ENCODE results near the gene SLCO1C1. TPM values are rescaled to one million over a fixed set of nuclear protein-coding genes. Genes with fewer than 3 reads are reported as not detected.

Gene SLCO1C1
- total RNA-seq, 1 experiment from 2014 or later = 1.5 TPM

DNA sequence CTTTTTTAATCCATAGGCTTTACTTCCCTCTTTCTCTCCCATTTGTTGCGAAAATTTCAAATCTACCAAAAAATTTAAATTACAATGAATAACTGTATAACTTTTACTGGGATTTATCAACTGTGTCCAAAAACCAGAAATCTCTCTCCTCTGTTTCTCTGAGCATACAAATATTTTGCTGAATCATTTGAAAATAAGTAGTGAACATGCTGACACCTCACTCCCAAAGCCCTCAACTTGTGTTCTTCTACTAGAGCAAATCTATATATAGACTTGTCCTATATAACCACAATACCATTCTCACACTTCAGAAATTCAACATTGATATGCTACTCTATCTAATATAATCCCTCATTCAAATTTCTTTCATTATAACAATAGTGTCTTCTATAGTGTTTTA lies 53.1 kb downstream of the SLCO1C1 start:
- Histone ChIP-seq H3K27me3 (replicated peaks; ENCODE audit: insufficient read depth, low read depth, low read length, poor library complexity) (no peaks in the 10 kb centered on the region), H3K4me1 (ENCODE audit: insufficient read depth, low read length, poor library complexity, severe bottlenecking) (no peaks in the 10 kb centered on the region), H3K36me3 (ENCODE audit: insufficient read depth, low read length, poor library complexity, severe bottlenecking) (no peaks in the 10 kb centered on the region), H3K27ac (ENCODE audit: low read depth, low read length, poor library complexity, severe bottlenecking) (no peak overlapping the region), H3K4me3 (ENCODE audit: low read depth, low read length, poor library complexity, severe bottlenecking) (no peak overlapping the region), H3K9me3 (ENCODE audit: low read depth, low read length, poor library complexity, severe bottlenecking) (no peaks in the 10 kb centered on the region)
- DNase-seq (ENCODE audit: low spot score) = no peak
- no TSS peak for BruUV-seq (replicated peaks)
- intact Hi-C loops (cut with micrococcal nuclease; ENCODE audit: unreplicated experiment) = no loop called here
- TF ChIP-seq, protein P1, sequence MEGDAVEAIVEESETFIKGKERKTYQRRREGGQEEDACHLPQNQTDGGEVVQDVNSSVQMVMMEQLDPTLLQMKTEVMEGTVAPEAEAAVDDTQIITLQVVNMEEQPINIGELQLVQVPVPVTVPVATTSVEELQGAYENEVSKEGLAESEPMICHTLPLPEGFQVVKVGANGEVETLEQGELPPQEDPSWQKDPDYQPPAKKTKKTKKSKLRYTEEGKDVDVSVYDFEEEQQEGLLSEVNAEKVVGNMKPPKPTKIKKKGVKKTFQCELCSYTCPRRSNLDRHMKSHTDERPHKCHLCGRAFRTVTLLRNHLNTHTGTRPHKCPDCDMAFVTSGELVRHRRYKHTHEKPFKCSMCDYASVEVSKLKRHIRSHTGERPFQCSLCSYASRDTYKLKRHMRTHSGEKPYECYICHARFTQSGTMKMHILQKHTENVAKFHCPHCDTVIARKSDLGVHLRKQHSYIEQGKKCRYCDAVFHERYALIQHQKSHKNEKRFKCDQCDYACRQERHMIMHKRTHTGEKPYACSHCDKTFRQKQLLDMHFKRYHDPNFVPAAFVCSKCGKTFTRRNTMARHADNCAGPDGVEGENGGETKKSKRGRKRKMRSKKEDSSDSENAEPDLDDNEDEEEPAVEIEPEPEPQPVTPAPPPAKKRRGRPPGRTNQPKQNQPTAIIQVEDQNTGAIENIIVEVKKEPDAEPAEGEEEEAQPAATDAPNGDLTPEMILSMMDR (conservative IDR thresholded peaks at IDR 0.05; ENCODE audit: low read depth, low read length) = no peak
- TF ChIP-seq EZH2 (IDR thresholded peaks at IDR 0.05; ENCODE audit: borderline replicate concordance, low read depth, low read length, poor library complexity, severe bottlenecking) = no peak
- CTCF ChIA-PET = no interaction called here
- POLR2A ChIA-PET (ENCODE audit: low non-redundant PET) = no interaction called here

DNA sequence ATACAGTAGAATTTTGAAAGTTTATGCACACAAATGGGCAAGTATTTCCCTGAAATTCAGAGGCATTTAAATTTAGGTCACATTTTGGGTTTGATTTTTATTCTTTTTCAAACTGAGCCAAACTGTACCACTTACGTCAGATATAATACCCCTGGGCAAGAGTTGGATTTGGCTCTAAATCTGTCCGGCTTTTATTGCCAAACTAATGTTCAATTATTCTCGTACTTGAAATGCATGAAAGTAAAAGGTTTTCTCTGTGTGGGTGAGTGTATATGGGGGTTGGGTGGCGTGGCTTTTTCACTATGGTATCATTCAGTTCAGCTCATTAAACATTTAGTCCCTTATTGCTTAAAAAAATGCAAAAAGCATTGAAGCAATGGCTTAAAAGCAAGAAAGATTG lies 55.9 kb downstream of the SLCO1C1 start:
- BruUV-seq (replicated peaks) = no TSS peak
- POLR2A ChIA-PET (ENCODE audit: low non-redundant PET) = no interaction called here
- TF ChIP-seq EZH2 (IDR thresholded peaks at IDR 0.05; ENCODE audit: borderline replicate concordance, low read depth, low read length, poor library complexity, severe bottlenecking) = no peak
- TF ChIP-seq, protein P1 (conservative IDR thresholded peaks at IDR 0.05; ENCODE audit: low read depth, low read length) = no peak
- CTCF ChIA-PET = no interaction called here
- no peak overlapping the region for H3K4me3 ChIP-seq (ENCODE audit: low read depth, low read length, poor library complexity, severe bottlenecking)
- no peaks in the 10 kb centered on the region for H3K9me3 ChIP-seq (ENCODE audit: low read depth, low read length, poor library complexity, severe bottlenecking)
- no peaks in the 10 kb centered on the region for H3K27me3 ChIP-seq (replicated peaks; ENCODE audit: insufficient read depth, low read depth, low read length, poor library complexity)
- no peak overlapping the region for H3K27ac ChIP-seq (ENCODE audit: low read depth, low read length, poor library complexity, severe bottlenecking)
- H3K36me3 ChIP-seq (ENCODE audit: insufficient read depth, low read length, poor library complexity, severe bottlenecking) = no peaks in the 10 kb centered on the region
- DNase-seq (ENCODE audit: low spot score) = no peak
- no peaks in the 10 kb centered on the region for H3K4me1 ChIP-seq (ENCODE audit: insufficient read depth, low read length, poor library complexity, severe bottlenecking)
- intact Hi-C loops (cut with micrococcal nuclease; ENCODE audit: unreplicated experiment) = no loop called here

DNA sequence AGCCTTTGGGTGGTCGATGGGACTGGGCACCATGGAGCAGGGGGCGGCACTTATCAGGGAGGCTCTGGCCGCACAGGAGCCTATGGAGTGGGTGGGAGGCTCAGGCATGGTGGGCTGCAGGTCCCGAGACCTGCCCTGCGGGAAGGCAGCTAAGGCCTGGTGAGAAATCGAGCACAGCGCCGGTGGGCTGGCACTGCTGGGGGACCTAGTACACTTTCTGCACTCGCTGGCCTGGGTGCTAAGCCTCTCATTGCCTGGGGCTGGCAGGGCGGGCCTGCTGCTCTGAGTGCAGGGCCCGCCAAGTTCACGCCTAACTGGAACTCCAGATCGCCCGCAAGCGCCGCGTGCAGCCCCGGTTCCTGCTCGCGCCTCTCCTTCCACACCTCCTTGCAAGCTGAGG lies 82.3 kb downstream of the SLCO1C1 start:
- no peak for DNase-seq (ENCODE audit: low spot score)
- Histone ChIP-seq H3K36me3 (ENCODE audit: insufficient read depth, low read length, poor library complexity, severe bottlenecking) (no peaks in the 10 kb centered on the region), H3K9me3 (ENCODE audit: low read depth, low read length, poor library complexity, severe bottlenecking) (no peaks in the 10 kb centered on the region), H3K27me3 (replicated peaks; ENCODE audit: insufficient read depth, low read depth, low read length, poor library complexity) (no peaks in the 10 kb centered on the region), H3K4me3 (ENCODE audit: low read depth, low read length, poor library complexity, severe bottlenecking) (no peak overlapping the region), H3K4me1 (ENCODE audit: insufficient read depth, low read length, poor library complexity, severe bottlenecking) (no peaks in the 10 kb centered on the region), H3K27ac (ENCODE audit: low read depth, low read length, poor library complexity, severe bottlenecking) (no peak overlapping the region)
- TF ChIP-seq EZH2 (IDR thresholded peaks at IDR 0.05; ENCODE audit: borderline replicate concordance, low read depth, low read length, poor library complexity, severe bottlenecking) = no peak
- TF ChIP-seq, protein P1 (conservative IDR thresholded peaks at IDR 0.05; ENCODE audit: low read depth, low read length) = no peak
- CTCF ChIA-PET = no interaction called here
- no TSS peak for BruUV-seq (replicated peaks)
- intact Hi-C loops (cut with micrococcal nuclease; ENCODE audit: unreplicated experiment) = no loop called here
- POLR2A ChIA-PET (ENCODE audit: low non-redundant PET) = no interaction called here
